ENCODE measurements around the gene TMEM108.

TMEM108 gene

GRCh38 chr3:133280586-133280985, 242.4 kb downstream of the TMEM108 start:
- no peak for DNase-seq (ENCODE audit: low spot score)

GRCh38 chr3:133282236-133282635, 244.0 kb downstream of the TMEM108 start:
- DNase-seq (ENCODE audit: low spot score) = no peak

- no peak for DNase-seq (ENCODE audit: low spot score)
Observed at GRCh38 chr3:133283958-133284807, 246.0 kb downstream of the TMEM108 start.

- DNase-seq (ENCODE audit: low spot score) = no peak
Observed at GRCh38 chr3:133289322-133289721, 251.1 kb downstream of the TMEM108 start.

- no peak for DNase-seq (ENCODE audit: low spot score)
Observed at GRCh38 chr3:133292296-133292695, 254.1 kb downstream of the TMEM108 start.

- DNase-seq (ENCODE audit: low spot score) = no peak
Observed at GRCh38 chr3:133293397-133294110, 255.4 kb downstream of the TMEM108 start.

GRCh38 chr3:133294253-133294652, 256.1 kb downstream of the TMEM108 start:
- no peak for DNase-seq (ENCODE audit: low spot score)

GRCh38 chr3:133295199-133295901, 257.2 kb downstream of the TMEM108 start:
- DNase-seq (ENCODE audit: low spot score) = no peak

GRCh38 chr3:133295944-133296917, 258.0 kb downstream of the TMEM108 start:
- DNase-seq (ENCODE audit: low spot score) = no peak

GRCh38 chr3:133296981-133297380, 258.8 kb downstream of the TMEM108 start:
- no peak for DNase-seq (ENCODE audit: low spot score)

- DNase-seq (ENCODE audit: low spot score) = no peak
Observed at GRCh38 chr3:133300102-133300501, 261.9 kb downstream of the TMEM108 start.

GRCh38 chr3:133301194-133301593, 263.0 kb downstream of the TMEM108 start:
- DNase-seq (ENCODE audit: low spot score) = no peak

GRCh38 chr3:133301731-133302130, 263.5 kb downstream of the TMEM108 start:
- no peak for DNase-seq (ENCODE audit: low spot score)

GRCh38 chr3:133303430-133303829, 265.2 kb downstream of the TMEM108 start:
- no peak for DNase-seq (ENCODE audit: low spot score)

- DNase-seq (ENCODE audit: low spot score) = no peak
Observed at GRCh38 chr3:133317866-133318265, 279.7 kb downstream of the TMEM108 start.

GRCh38 chr3:133328373-133328772, 290.2 kb downstream of the TMEM108 start:
- no peak for DNase-seq (ENCODE audit: low spot score)

GRCh38 chr3:133329626-133330025, 291.4 kb downstream of the TMEM108 start:
- no peak for DNase-seq (ENCODE audit: low spot score)

GRCh38 chr3:133330065-133330464, 291.9 kb downstream of the TMEM108 start:
- DNase-seq (ENCODE audit: low spot score) = no peak

- DNase-seq (ENCODE audit: low spot score) = no peak
Observed at GRCh38 chr3:133330522-133330921, 292.3 kb downstream of the TMEM108 start.

GRCh38 chr3:133354721-133355120, 316.5 kb downstream of the TMEM108 start:
- no peak for DNase-seq (ENCODE audit: low spot score)

GRCh38 chr3:133360476-133360875, 322.3 kb downstream of the TMEM108 start:
- no peak for DNase-seq (ENCODE audit: low spot score)

- DNase-seq (ENCODE audit: low spot score) = no peak
Observed at GRCh38 chr3:133361011-133361410, 322.8 kb downstream of the TMEM108 start.
